Heart left ventricle (tissue), 13 donors: ENCODE data around the gene KEL.

Source experiments
- CTCF ChIP-seq, 12 donors: fragments of 200-600 bp; sonication (generic) in 4 of 12; IDR thresholded peaks; one replicate each; pipeline versions ENCODE4 v1.5.0 to v1.8.0; 2018 to 2022; ENCODE audit warnings: antibody characterized with exemption in 12 of 12, mild to moderate bottlenecking in 5 of 12
- POLR2A ChIP-seq, 2 donors: fragments of 450-650 bp; IDR thresholded peaks; one replicate each; pipeline ENCODE4 v1.6.1; 2017; ENCODE audit warnings: antibody characterized with exemption in 2 of 2, mild to moderate bottlenecking in 2 of 2, moderate library complexity in 2 of 2
- donor health status: ischemic (EF 13 %, LVEDD 7.1; RV severe dilation, severe dysfunction).
- donor health status: DM: no; HTN: yes; CAD: no.
- donor health status: DM: no; HTN: no; CAD: no.
- donor health status: ischemic (EF 25% LVEDD 6.9; RV normal size, moderate dysfunction).
- donor health status: ischemic (EF 25% LVEDD 5.7; RV mildly dilated, moderate dysfunction).
- donor health status: ischemic (EF 35%, LVEDD 5.7; RV mildly dilated, moderate dysfunction).
- donor health status: nonischemic (EF 11% LVEDD 7.7; RV severe dilation, severe dysfunction).
- donor health status: DM: yes; HTN: yes; CAD: no.
- donor health status: PGD.
- donor health status: ischemic (EF 29% LVEDD 5.4; RV normal size, mild dysfunction).
- donor health status: nonischemic (EF 23%, LVEDD 6.1; RV moderate dilation, normal function).

- no peak for TF ChIP-seq POLR2A (IDR thresholded peaks at IDR 0.05)
- peak in 3 of 12 donors; percentile 7 to 25 (median 11) for TF ChIP-seq CTCF (IDR thresholded peaks at IDR 0.05)
Measured at GRCh38 chr7:142908921-142909890, 53.0 kb downstream of the KEL start.
